BLaER1 (cell line): ENCODE data around the gene RFPL3.

Experiments used
- H3K27ac ChIP-seq: shearing (Covaris generic); formaldehyde crosslinking; 2 replicates; pipeline ENCODE4 v1.8.1; 2022
- H3K27me3 ChIP-seq: shearing (Covaris generic); formaldehyde crosslinking; 2 replicates; pipeline ENCODE4 v1.8.1; 2022
- H3K36me3 ChIP-seq: shearing (Covaris generic); formaldehyde crosslinking; 2 replicates; pipeline ENCODE4 v1.8.1; 2022
- H3K4me1 ChIP-seq: shearing (Covaris generic); formaldehyde crosslinking; 2 replicates; pipeline ENCODE4 v1.8.1; 2022
- H3K4me2 ChIP-seq: shearing (Covaris generic); formaldehyde crosslinking; 2 replicates; pipeline ENCODE4 v1.8.1; 2022
- H3K4me3 ChIP-seq: shearing (Covaris generic); formaldehyde crosslinking; 2 replicates; pipeline ENCODE4 v1.8.1; 2022
- H3K9ac ChIP-seq: shearing (Covaris generic); formaldehyde crosslinking; 2 replicates; pipeline ENCODE4 v1.8.1; 2022
- H3K9me3 ChIP-seq: shearing (Covaris generic); formaldehyde crosslinking; 2 replicates; pipeline ENCODE4 v1.8.1; 2022
- H4K20me1 ChIP-seq: shearing (Covaris generic); formaldehyde crosslinking; 2 replicates; pipeline ENCODE4 v1.8.1; 2022
- Cebpa-rat ChIP-seq: shearing (Covaris generic); IDR thresholded peaks from 2 replicates; pipeline ENCODE4 v1.8.1; 2022

The RFPL3 gene

GRCh38 chr22:32378707-32379272 is 21.1 kb downstream of the RFPL3 start:
- no peak for TF ChIP-seq Cebpa-rat
- Histone ChIP-seq H4K20me1 (no peaks in the 10 kb centered on the region), H3K9ac (no peak overlapping the region)

GRCh38 chr22:32380991-32381390 is 23.3 kb downstream of the RFPL3 start:
- H3K36me3 ChIP-seq = peaks cover 14% of the 10 kb centered on the region
- no peaks in the 10 kb centered on the region for H3K27me3 ChIP-seq
- H4K20me1 ChIP-seq = no peaks in the 10 kb centered on the region
- no peak overlapping the region for H3K9ac ChIP-seq
- no peak overlapping the region for H3K4me3 ChIP-seq
- no peak overlapping the region for H3K27ac ChIP-seq
- no peak overlapping the region for H3K4me2 ChIP-seq
- H3K9me3 ChIP-seq = no peaks in the 10 kb centered on the region
- no peaks in the 10 kb centered on the region for H3K4me1 ChIP-seq
- TF ChIP-seq Cebpa-rat = no peak

More at GRCh38 chr22:32378707-32379272, 21.1 kb downstream of the RFPL3 start:
- H3K4me2 ChIP-seq = no peak overlapping the region
- no peak overlapping the region for H3K4me3 ChIP-seq
- H3K27me3 ChIP-seq = no peaks in the 10 kb centered on the region
- H3K27ac ChIP-seq = no peak overlapping the region
- no peaks in the 10 kb centered on the region for H3K9me3 ChIP-seq
- H3K4me1 ChIP-seq = no peaks in the 10 kb centered on the region
- no peaks in the 10 kb centered on the region for H3K36me3 ChIP-seq

GRCh38 chr22:32385681-32386080 is 28.0 kb downstream of the RFPL3 start:
- Histone ChIP-seq H3K4me2 (no peak overlapping the region), H3K27me3 (no peaks in the 10 kb centered on the region), H3K4me1 (no peaks in the 10 kb centered on the region), H3K9me3 (no peaks in the 10 kb centered on the region), H3K27ac (no peak overlapping the region), H3K36me3 (peaks cover 61% of the 10 kb centered on the region), H4K20me1 (no peaks in the 10 kb centered on the region), H3K4me3 (no peak overlapping the region), H3K9ac (no peak overlapping the region)
- no peak for TF ChIP-seq Cebpa-rat

- Histone ChIP-seq H4K20me1 (no peaks in the 10 kb centered on the region), H3K27ac (no peak overlapping the region), H3K4me1 (no peaks in the 10 kb centered on the region), H3K4me3 (no peak overlapping the region), H3K9ac (no peak overlapping the region), H3K36me3 (peaks cover 100% of the 10 kb centered on the region), H3K4me2 (no peak overlapping the region), H3K9me3 (no peaks in the 10 kb centered on the region), H3K27me3 (no peaks in the 10 kb centered on the region)
- no peak for TF ChIP-seq Cebpa-rat
Observed at GRCh38 chr22:32389685-32390084, 32.0 kb downstream of the RFPL3 start.

GRCh38 chr22:32395107-32395506 is 37.4 kb downstream of the RFPL3 start:
- Histone ChIP-seq H3K4me3 (no peak overlapping the region), H3K9ac (no peak overlapping the region), H4K20me1 (no peaks in the 10 kb centered on the region), H3K27me3 (no peaks in the 10 kb centered on the region), H3K27ac (no peak overlapping the region), H3K4me2 (no peak overlapping the region), H3K36me3 (peaks cover 100% of the 10 kb centered on the region), H3K9me3 (no peaks in the 10 kb centered on the region), H3K4me1 (no peaks in the 10 kb centered on the region)
- no peak for TF ChIP-seq Cebpa-rat

- no peaks in the 10 kb centered on the region for H4K20me1 ChIP-seq
- no peaks in the 10 kb centered on the region for H3K27me3 ChIP-seq
- TF ChIP-seq Cebpa-rat = no peak
- no peaks in the 10 kb centered on the region for H3K9me3 ChIP-seq
- H3K4me1 ChIP-seq = no peaks in the 10 kb centered on the region
- no peak overlapping the region for H3K4me3 ChIP-seq
- no peak overlapping the region for H3K9ac ChIP-seq
- no peak overlapping the region for H3K27ac ChIP-seq
- H3K36me3 ChIP-seq = peaks cover 100% of the 10 kb centered on the region
- H3K4me2 ChIP-seq = no peak overlapping the region
Observed at GRCh38 chr22:32396255-32396654, 38.6 kb downstream of the RFPL3 start.

GRCh38 chr22:32396746-32397145 is 39.1 kb downstream of the RFPL3 start:
- Histone ChIP-seq H3K9ac (no peak overlapping the region), H3K4me1 (no peaks in the 10 kb centered on the region), H3K9me3 (no peaks in the 10 kb centered on the region), H3K4me2 (no peak overlapping the region), H3K36me3 (peaks cover 100% of the 10 kb centered on the region), H4K20me1 (no peaks in the 10 kb centered on the region), H3K4me3 (no peak overlapping the region), H3K27ac (no peak overlapping the region), H3K27me3 (no peaks in the 10 kb centered on the region)
- no peak for TF ChIP-seq Cebpa-rat

GRCh38 chr22:32401486-32401885 is 43.8 kb downstream of the RFPL3 start:
- H3K36me3 ChIP-seq = peaks cover 100% of the 10 kb centered on the region
- H3K4me1 ChIP-seq = no peaks in the 10 kb centered on the region
- H3K4me2 ChIP-seq = no peak overlapping the region
- no peak overlapping the region for H3K27ac ChIP-seq
- no peak for TF ChIP-seq Cebpa-rat
- H3K9ac ChIP-seq = no peak overlapping the region
- H3K9me3 ChIP-seq = no peaks in the 10 kb centered on the region
- H3K4me3 ChIP-seq = no peak overlapping the region
- no peaks in the 10 kb centered on the region for H3K27me3 ChIP-seq
- H4K20me1 ChIP-seq = no peaks in the 10 kb centered on the region

- Histone ChIP-seq H3K27ac (no peak overlapping the region), H3K4me3 (no peak overlapping the region), H3K9ac (no peak overlapping the region), H3K36me3 (peaks cover 99% of the 10 kb centered on the region), H3K4me1 (no peaks in the 10 kb centered on the region), H4K20me1 (peaks cover 19% of the 10 kb centered on the region; the same call in 1 of the 2 replicates), H3K9me3 (no peaks in the 10 kb centered on the region), H3K27me3 (no peaks in the 10 kb centered on the region), H3K4me2 (no peak overlapping the region)
- no peak for TF ChIP-seq Cebpa-rat
Observed at GRCh38 chr22:32404021-32404420, 46.4 kb downstream of the RFPL3 start.

GRCh38 chr22:32407312-32407711 is 49.6 kb downstream of the RFPL3 start:
- Histone ChIP-seq H3K27ac (no peak overlapping the region), H3K4me3 (no peak overlapping the region), H3K9ac (no peak overlapping the region), H4K20me1 (peaks cover 43% of the 10 kb centered on the region), H3K9me3 (no peaks in the 10 kb centered on the region), H3K4me2 (no peak overlapping the region), H3K36me3 (peaks cover 74% of the 10 kb centered on the region), H3K27me3 (no peaks in the 10 kb centered on the region), H3K4me1 (peaks cover 17% of the 10 kb centered on the region)
- TF ChIP-seq Cebpa-rat = no peak

- Histone ChIP-seq H3K9ac (no peak overlapping the region), H4K20me1 (peaks cover 43% of the 10 kb centered on the region), H3K4me2 (no peak overlapping the region), H3K4me1 (peaks cover 24% of the 10 kb centered on the region), H3K27ac (no peak overlapping the region), H3K9me3 (no peaks in the 10 kb centered on the region), H3K4me3 (no peak overlapping the region), H3K27me3 (no peaks in the 10 kb centered on the region), H3K36me3 (peaks cover 67% of the 10 kb centered on the region)
- no peak for TF ChIP-seq Cebpa-rat
Observed at GRCh38 chr22:32407936-32408335, 50.3 kb downstream of the RFPL3 start.
